Activated B cell treated with CpG ODN at 0.5 μM for 24 hours (primary cell): ENCODE data around the gene NRF1. TPM values are rescaled to one million over a fixed set of nuclear protein-coding genes. Genes with fewer than 3 reads are reported as not detected.
"Not testable (repeated sequence)": the region's sequence is repeated elsewhere in the genome, so short reads cannot be mapped to it uniquely, and the experiment has no call there.

Experiments
- ATAC-seq: fragments of 200-7000 bp; cut with Tn5 transposase; one replicate; pipeline ENCODE4 v1.10.0; 2021; ENCODE audit warnings: low read depth, mild to moderate bottlenecking, moderate library complexity
- CTCF ChIA-PET: fragments of 350-600 bp; sonication (Branson Sonifier 250); formaldehyde crosslinking; loops from one replicate; lab custom pipeline; 2021; ENCODE audit warnings: antibody characterized with exemption; lab: Charles Lee
- POLR2A ChIA-PET: fragments of 350-600 bp; sonication (Branson Sonifier 250); formaldehyde crosslinking; loops from one replicate; lab custom pipeline; 2021; ENCODE audit warnings: antibody characterized with exemption; lab: Charles Lee
- DNase-seq: peaks from one replicate; pipeline ENCODE4 v3.0.0; 2022
- H3K27ac Mint-ChIP-seq: one replicate; pipeline ENCODE4 v1.8.0; 2020; ENCODE audit warnings: mixed read lengths
- H3K27me3 Mint-ChIP-seq: one replicate; pipeline ENCODE4 v1.8.0; 2021; ENCODE audit warnings: mixed read lengths
- H3K36me3 Mint-ChIP-seq: one replicate; pipeline ENCODE4 v1.8.0; 2021; ENCODE audit warnings: low read depth, mixed read lengths
- H3K4me1 Mint-ChIP-seq: one replicate; pipeline ENCODE4 v1.8.0; 2021; ENCODE audit warnings: mixed read lengths
- H3K4me3 Mint-ChIP-seq: one replicate; pipeline ENCODE4 v1.8.0; 2020; ENCODE audit warnings: mild to moderate bottlenecking, mixed read lengths
- H3K9me3 Mint-ChIP-seq: one replicate; pipeline ENCODE4 v1.8.0; 2020; ENCODE audit warnings: mixed read lengths
- CTCF ChIP-seq: fragments of 200-600 bp; IDR thresholded peaks from one replicate; pipeline ENCODE4 v1.8.0; 2022; ENCODE audit warnings: antibody characterized with exemption, mild to moderate bottlenecking
- intact Hi-C: fragments of 100-400 bp; cut with micrococcal nuclease; formaldehyde crosslinking; loops from one replicate; pipeline ENCODE4 v1.15.1; 2024
- total RNA-seq: library from RNA; stranded (reverse); gene quantifications from 2 replicates; pipeline ENCODE4 v1.2.3, GENCODE V29; 2022

Gene NRF1
- total RNA-seq, 1 donor from 2014 or later: 27.4 TPM

- CTCF ChIA-PET: no interaction called here
- no peaks in the 10 kb centered on the region for H3K36me3 Mint-ChIP-seq
- ATAC-seq (no peak), DNase-seq (no peak)
- TF ChIP-seq CTCF: no peak
- H3K4me3 Mint-ChIP-seq: no peak overlapping the region
- H3K27me3 Mint-ChIP-seq: no peaks in the 10 kb centered on the region
- no peaks in the 10 kb centered on the region for H3K4me1 Mint-ChIP-seq
- POLR2A ChIA-PET: interaction anchor here (0.6 kb wide), 1 partner anchor 403 kb away, joined by 3 read pairs; no protein-coding TSS in a partner anchor
- H3K9me3 Mint-ChIP-seq: peaks cover 14% of the 10 kb centered on the region
- H3K27ac Mint-ChIP-seq: no peak overlapping the region
- intact Hi-C loops: no loop called here
Measured at GRCh38 chr7:129576138-129576537, 35.4 kb upstream of the NRF1 start.

GRCh38 chr7:129578829-129579228 lies 32.7 kb upstream of the NRF1 start:
- H3K27ac Mint-ChIP-seq: no peak overlapping the region
- H3K4me3 Mint-ChIP-seq: no peak overlapping the region
- TF ChIP-seq CTCF: no peak
- H3K9me3 Mint-ChIP-seq: peaks cover 14% of the 10 kb centered on the region
- DNase-seq: no peak
- intact Hi-C loops: no loop called here
- H3K36me3 Mint-ChIP-seq: no peaks in the 10 kb centered on the region
- H3K4me1 Mint-ChIP-seq: no peaks in the 10 kb centered on the region
- H3K27me3 Mint-ChIP-seq: no peaks in the 10 kb centered on the region
- CTCF ChIA-PET: no interaction called here
- POLR2A ChIA-PET: no interaction called here
- ATAC-seq: no peak

GRCh38 chr7:129586179-129586578 lies 25.3 kb upstream of the NRF1 start:
- H3K36me3 Mint-ChIP-seq, intact Hi-C loops, CTCF ChIA-PET, DNase-seq, H3K4me1 Mint-ChIP-seq, POLR2A ChIA-PET, H3K27ac Mint-ChIP-seq, H3K27me3 Mint-ChIP-seq, ATAC-seq, H3K4me3 Mint-ChIP-seq: not testable (repeated sequence)
- H3K9me3 Mint-ChIP-seq: peaks cover 23% of the 10 kb centered on the region

- intact Hi-C loops: no loop called here
- ChIA-PET CTCF (no interaction called here), POLR2A (no interaction called here)
- no peak for TF ChIP-seq CTCF
- no peak for ATAC-seq
- Mint-ChIP-seq H3K4me1 (no peaks in the 10 kb centered on the region), H3K9me3 (peaks cover 23% of the 10 kb centered on the region), H3K36me3 (peaks cover 4% of the 10 kb centered on the region), H3K27me3 (peaks cover 5% of the 10 kb centered on the region), H3K4me3 (no peak overlapping the region), H3K27ac (no peak overlapping the region)
- DNase-seq: no peak
Measured at GRCh38 chr7:129588268-129588667, 23.3 kb upstream of the NRF1 start.

- H3K27ac Mint-ChIP-seq: no peak overlapping the region
- peaks cover 9% of the 10 kb centered on the region for H3K27me3 Mint-ChIP-seq
- CTCF ChIA-PET: no interaction called here
- ATAC-seq: no peak
- POLR2A ChIA-PET: no interaction called here
- no peak for TF ChIP-seq CTCF
- H3K36me3 Mint-ChIP-seq: no peaks in the 10 kb centered on the region
- H3K9me3 Mint-ChIP-seq: peaks cover 6% of the 10 kb centered on the region
- DNase-seq: no peak
- H3K4me3 Mint-ChIP-seq: no peak overlapping the region
- intact Hi-C loops: no loop called here
- no peaks in the 10 kb centered on the region for H3K4me1 Mint-ChIP-seq
Measured at GRCh38 chr7:129591868-129592267, 19.7 kb upstream of the NRF1 start.

GRCh38 chr7:129596386-129596785 lies 15.1 kb upstream of the NRF1 start:
- H3K9me3 Mint-ChIP-seq, DNase-seq, H3K27ac Mint-ChIP-seq, H3K36me3 Mint-ChIP-seq, POLR2A ChIA-PET, H3K4me1 Mint-ChIP-seq, H3K27me3 Mint-ChIP-seq, H3K4me3 Mint-ChIP-seq, CTCF ChIA-PET, ATAC-seq, intact Hi-C loops: not testable (repeated sequence)
